Activated CD4-positive, alpha-beta memory T cell treated with anti-CD3 and anti-CD28 coated beads, Interleukin-2, amount 10 ng/mL, durations not matched to agents 7 days and 5 days (primary cell): ENCODE data around the gene RALGPS1. TPM values are rescaled to one million over a fixed set of nuclear protein-coding genes. Genes with fewer than 3 reads are reported as not detected.

Experiments used
- CTCF ChIA-PET: fragments of 350-600 bp; sonication (Branson Sonifier 250); formaldehyde crosslinking; loops from one replicate; lab custom pipeline; 2021; ENCODE audit warnings: antibody characterized with exemption, inconsistent platforms; lab: Charles Lee
- POLR2A ChIA-PET: fragments of 350-600 bp; sonication (Branson Sonifier 250); formaldehyde crosslinking; loops from one replicate; lab custom pipeline; 2021; ENCODE audit warnings: antibody characterized with exemption; lab: Charles Lee
- DNase-seq: peaks from one replicate; pipeline ENCODE4 v3.0.0-alpha.2; 2020
- H3K27ac Mint-ChIP-seq: one replicate; pipeline ENCODE4 v1.8.0; 2021; ENCODE audit warnings: mild to moderate bottlenecking, mixed read lengths
- H3K27me3 Mint-ChIP-seq: one replicate; pipeline ENCODE4 v1.8.0; 2021; ENCODE audit warnings: mixed read lengths
- H3K36me3 Mint-ChIP-seq: one replicate; pipeline ENCODE4 v1.8.0; 2021; ENCODE audit warnings: low read depth, mixed read lengths
- H3K4me1 Mint-ChIP-seq: one replicate; pipeline ENCODE4 v1.8.0; 2021; ENCODE audit warnings: mixed read lengths
- H3K4me3 Mint-ChIP-seq: one replicate; pipeline ENCODE4 v1.8.0; 2021; ENCODE audit warnings: mild to moderate bottlenecking, mixed read lengths
- H3K9me3 Mint-ChIP-seq: one replicate; pipeline ENCODE4 v1.8.0; 2021; ENCODE audit warnings: mixed read lengths
- total RNA-seq, 2 experiments: library from RNA; stranded (reverse); gene quantifications; one replicate each; pipeline ENCODE4 v1.2.3, GENCODE V29; 2021

The RALGPS1 gene
- total RNA-seq, 2 experiments from 2014 or later, result 2.8 to 3.4 TPM

GRCh38 chr9:127090341-127090985, 175.9 kb downstream of the RALGPS1 start:
- no peak for DNase-seq
- H3K27ac Mint-ChIP-seq, result no peak overlapping the region
- peaks cover 3% of the 10 kb centered on the region for H3K27me3 Mint-ChIP-seq
- no peaks in the 10 kb centered on the region for H3K4me1 Mint-ChIP-seq
- ChIA-PET CTCF (no interaction called here), POLR2A (no interaction called here)
- H3K4me3 Mint-ChIP-seq, result no peak overlapping the region
- H3K9me3 Mint-ChIP-seq, result no peaks in the 10 kb centered on the region
- no peaks in the 10 kb centered on the region for H3K36me3 Mint-ChIP-seq

DNA sequence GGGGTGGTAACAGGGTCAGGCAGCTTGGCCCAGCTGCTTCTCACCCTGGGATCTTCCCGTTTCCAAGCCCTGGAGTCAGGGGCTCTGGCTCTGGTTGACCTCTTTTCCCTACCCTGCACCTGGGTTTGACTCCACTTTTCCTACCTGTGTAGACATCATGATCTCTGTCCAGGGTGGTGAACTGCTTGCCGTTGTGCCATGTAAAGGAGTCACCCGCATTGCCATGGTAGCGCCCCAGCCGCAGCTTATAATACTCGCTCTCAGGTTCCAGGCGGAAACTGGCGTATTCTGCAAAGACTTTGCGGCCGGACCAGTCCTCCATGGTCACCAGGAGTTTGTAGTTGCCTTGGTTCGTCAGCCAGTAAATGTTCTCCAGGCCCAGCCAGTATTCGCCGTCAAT, 176.9 kb downstream of the RALGPS1 start:
- Mint-ChIP-seq H3K4me1 (no peaks in the 10 kb centered on the region), H3K27ac (no peak overlapping the region), H3K36me3 (no peaks in the 10 kb centered on the region), H3K4me3 (no peak overlapping the region), H3K9me3 (no peaks in the 10 kb centered on the region), H3K27me3 (peaks cover 3% of the 10 kb centered on the region)
- POLR2A ChIA-PET, result no interaction called here
- CTCF ChIA-PET, result no interaction called here
- no peak for DNase-seq

DNA sequence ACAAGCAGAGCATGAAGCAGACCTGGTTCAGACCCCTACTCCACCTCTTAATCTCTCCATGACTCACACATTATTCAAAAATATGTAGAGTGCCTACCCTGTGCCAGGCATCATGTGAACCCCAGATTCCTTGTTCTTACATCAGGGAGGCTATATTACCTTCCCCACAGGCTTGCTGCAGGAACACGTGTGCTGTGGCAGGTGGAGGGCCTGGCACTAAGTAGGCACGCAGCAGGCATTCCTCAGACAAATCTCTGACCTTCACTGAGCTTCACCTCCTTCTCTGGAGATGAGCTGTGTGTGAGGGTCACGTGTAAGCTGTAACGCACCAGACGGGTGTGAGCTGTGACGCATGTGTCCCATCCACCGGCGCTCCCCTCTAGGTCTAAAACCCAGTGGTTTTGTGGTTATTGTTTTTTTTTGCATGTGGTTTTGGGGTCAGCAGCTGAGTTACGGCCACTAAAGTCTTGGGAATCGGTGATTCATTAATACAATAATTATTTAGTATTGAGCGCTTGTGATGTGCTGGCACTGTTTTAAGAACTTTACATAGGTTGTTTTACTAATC, 177.5 kb downstream of the RALGPS1 start:
- Mint-ChIP-seq H3K27ac (no peak overlapping the region), H3K36me3 (no peaks in the 10 kb centered on the region), H3K27me3 (no peaks in the 10 kb centered on the region), H3K4me3 (no peak overlapping the region), H3K9me3 (no peaks in the 10 kb centered on the region), H3K4me1 (no peaks in the 10 kb centered on the region)
- no peak for DNase-seq
- CTCF ChIA-PET, result no interaction called here
- POLR2A ChIA-PET, result no interaction called here

GRCh38 chr9:127093319-127094020, 178.9 kb downstream of the RALGPS1 start:
- H3K4me1 Mint-ChIP-seq, result no peaks in the 10 kb centered on the region
- DNase-seq, result no peak
- ChIA-PET CTCF (no interaction called here), POLR2A (no interaction called here)
- H3K9me3 Mint-ChIP-seq, result no peaks in the 10 kb centered on the region
- no peaks in the 10 kb centered on the region for H3K36me3 Mint-ChIP-seq
- H3K27me3 Mint-ChIP-seq, result no peaks in the 10 kb centered on the region
- no peak overlapping the region for H3K27ac Mint-ChIP-seq
- no peak overlapping the region for H3K4me3 Mint-ChIP-seq

GRCh38 chr9:127095411-127095810, 180.8 kb downstream of the RALGPS1 start:
- CTCF ChIA-PET, result no interaction called here

DNA sequence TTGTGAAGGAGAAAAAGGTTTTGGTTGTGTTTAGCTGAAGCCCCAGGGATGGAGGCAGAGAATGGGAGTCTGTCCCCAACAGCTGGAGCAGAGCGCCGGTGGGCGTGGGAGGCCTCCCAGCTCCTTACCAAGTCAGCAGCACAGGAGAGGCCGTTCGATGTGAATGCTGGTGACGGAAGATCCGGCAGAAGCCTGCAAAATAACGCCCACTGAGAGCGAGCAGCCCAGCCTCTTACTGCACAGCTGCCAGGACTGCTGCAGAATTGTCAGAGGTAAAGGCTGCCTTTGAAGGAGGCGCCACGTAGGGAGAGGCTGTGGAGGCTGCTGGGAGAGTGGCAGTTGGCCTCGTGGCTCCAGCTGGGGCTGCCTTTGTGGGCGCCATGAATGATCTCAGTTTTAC, 181.6 kb downstream of the RALGPS1 start:
- no peaks in the 10 kb centered on the region for H3K36me3 Mint-ChIP-seq
- H3K4me3 Mint-ChIP-seq, result no peak overlapping the region
- ChIA-PET CTCF (no interaction called here), POLR2A (no interaction called here)
- H3K27ac Mint-ChIP-seq, result no peak overlapping the region
- no peaks in the 10 kb centered on the region for H3K9me3 Mint-ChIP-seq
- no peaks in the 10 kb centered on the region for H3K4me1 Mint-ChIP-seq
- DNase-seq, result no peak
- H3K27me3 Mint-ChIP-seq, result no peaks in the 10 kb centered on the region

More at GRCh38 chr9:127095411-127095810, 180.8 kb downstream of the RALGPS1 start:
- Mint-ChIP-seq H3K27ac (no peak overlapping the region), H3K36me3 (no peaks in the 10 kb centered on the region), H3K4me3 (no peak overlapping the region), H3K9me3 (no peaks in the 10 kb centered on the region), H3K27me3 (no peaks in the 10 kb centered on the region), H3K4me1 (no peaks in the 10 kb centered on the region)
- POLR2A ChIA-PET, result no interaction called here
- no peak for DNase-seq

DNA sequence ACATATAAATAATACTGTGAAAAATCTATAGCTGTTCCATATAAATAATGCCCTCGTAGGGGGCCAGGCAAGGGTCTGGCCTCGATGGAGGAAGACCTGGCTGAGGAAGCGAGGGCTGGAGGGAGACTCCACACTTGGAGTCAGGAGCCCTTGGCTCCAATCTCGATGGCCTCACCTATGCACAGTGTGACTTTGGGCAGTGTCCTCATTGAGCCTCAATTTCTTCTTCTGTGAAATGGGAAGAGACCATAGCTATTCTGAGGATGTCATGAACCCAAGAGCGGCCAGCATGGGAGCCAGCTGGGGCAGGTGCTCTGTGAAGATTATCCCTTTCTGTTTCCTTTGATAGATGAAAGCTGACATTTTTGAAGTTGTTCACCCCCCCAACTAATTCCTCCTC, 183.1 kb downstream of the RALGPS1 start:
- Mint-ChIP-seq H3K27ac (no peak overlapping the region), H3K4me1 (no peaks in the 10 kb centered on the region), H3K27me3 (no peaks in the 10 kb centered on the region), H3K9me3 (no peaks in the 10 kb centered on the region), H3K4me3 (no peak overlapping the region), H3K36me3 (no peaks in the 10 kb centered on the region)
- no peak for DNase-seq
- ChIA-PET POLR2A (no interaction called here), CTCF (no interaction called here)

GRCh38 chr9:127098916-127099553, 184.5 kb downstream of the RALGPS1 start:
- H3K9me3 Mint-ChIP-seq, result no peaks in the 10 kb centered on the region
- DNase-seq, result no peak
- H3K27me3 Mint-ChIP-seq, result no peaks in the 10 kb centered on the region

GRCh38 chr9:127099664-127100063, 185.1 kb downstream of the RALGPS1 start:
- no peak overlapping the region for H3K4me3 Mint-ChIP-seq
- H3K9me3 Mint-ChIP-seq, result no peaks in the 10 kb centered on the region
- no peaks in the 10 kb centered on the region for H3K27me3 Mint-ChIP-seq
- no peaks in the 10 kb centered on the region for H3K4me1 Mint-ChIP-seq
- POLR2A ChIA-PET, result no interaction called here
- no peak for DNase-seq
- H3K36me3 Mint-ChIP-seq, result no peaks in the 10 kb centered on the region
- no peak overlapping the region for H3K27ac Mint-ChIP-seq
- CTCF ChIA-PET, result no interaction called here

More at GRCh38 chr9:127098916-127099553, 184.5 kb downstream of the RALGPS1 start:
- Mint-ChIP-seq H3K27ac (no peak overlapping the region), H3K4me1 (no peaks in the 10 kb centered on the region), H3K36me3 (no peaks in the 10 kb centered on the region), H3K4me3 (no peak overlapping the region)
- POLR2A ChIA-PET, result no interaction called here
- CTCF ChIA-PET, result no interaction called here

DNA sequence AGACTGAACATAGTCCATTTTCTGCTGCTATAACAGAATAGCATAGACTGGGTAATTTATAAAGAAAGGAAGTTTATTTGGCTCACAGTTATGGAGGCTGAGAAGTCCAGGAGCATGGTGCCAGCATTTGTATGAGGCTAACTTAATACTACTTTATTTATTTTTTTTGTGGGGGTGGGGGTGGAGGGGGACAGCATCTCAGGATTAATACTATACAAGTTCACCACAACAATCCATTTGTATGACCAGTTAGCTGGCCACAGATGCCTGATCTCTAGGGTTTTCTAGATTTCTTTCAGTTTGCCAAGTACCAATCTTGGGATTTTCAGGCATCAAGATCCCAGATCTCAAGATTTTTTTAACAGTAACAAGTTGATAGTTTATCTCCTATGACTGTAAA, 187.6 kb downstream of the RALGPS1 start:
- no peaks in the 10 kb centered on the region for H3K4me1 Mint-ChIP-seq
- CTCF ChIA-PET, result no interaction called here
- no peaks in the 10 kb centered on the region for H3K36me3 Mint-ChIP-seq
- POLR2A ChIA-PET, result no interaction called here
- DNase-seq, result no peak
- H3K27me3 Mint-ChIP-seq, result no peaks in the 10 kb centered on the region
- no peak overlapping the region for H3K4me3 Mint-ChIP-seq
- no peaks in the 10 kb centered on the region for H3K9me3 Mint-ChIP-seq
- H3K27ac Mint-ChIP-seq, result no peak overlapping the region

DNA sequence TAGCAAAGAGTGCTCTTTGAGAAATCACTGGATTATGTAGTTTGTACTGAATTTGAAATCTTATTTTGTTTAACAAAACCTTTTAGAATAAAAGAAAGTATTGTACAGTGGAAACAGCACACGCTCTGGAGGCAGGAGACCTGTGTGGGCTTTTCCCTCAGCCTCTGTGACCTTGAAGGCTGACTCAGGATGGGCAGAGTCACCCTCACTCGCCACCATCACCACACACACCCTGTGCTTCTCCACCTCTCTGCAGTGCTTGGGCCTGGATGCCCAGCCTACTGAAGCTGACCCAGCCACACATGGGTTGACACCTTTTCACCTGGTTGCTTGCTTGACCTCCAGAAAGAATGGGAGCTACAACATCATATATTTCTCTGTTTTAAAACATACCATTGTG, 188.2 kb downstream of the RALGPS1 start:
- CTCF ChIA-PET, result no interaction called here
- H3K9me3 Mint-ChIP-seq, result no peaks in the 10 kb centered on the region
- H3K4me3 Mint-ChIP-seq, result no peak overlapping the region
- POLR2A ChIA-PET, result no interaction called here
- no peaks in the 10 kb centered on the region for H3K27me3 Mint-ChIP-seq
- no peak overlapping the region for H3K27ac Mint-ChIP-seq
- H3K4me1 Mint-ChIP-seq, result no peaks in the 10 kb centered on the region
- DNase-seq, result no peak
- H3K36me3 Mint-ChIP-seq, result no peaks in the 10 kb centered on the region

GRCh38 chr9:127104581-127105311, 190.2 kb downstream of the RALGPS1 start:
- H3K4me1 Mint-ChIP-seq, result no peaks in the 10 kb centered on the region
- POLR2A ChIA-PET, result no interaction called here
- CTCF ChIA-PET, result no interaction called here
- no peak overlapping the region for H3K27ac Mint-ChIP-seq
- no peaks in the 10 kb centered on the region for H3K27me3 Mint-ChIP-seq
- no peak overlapping the region for H3K4me3 Mint-ChIP-seq
- DNase-seq, result no peak
- no peaks in the 10 kb centered on the region for H3K9me3 Mint-ChIP-seq
- H3K36me3 Mint-ChIP-seq, result no peaks in the 10 kb centered on the region
